ENCODE results near the gene ZNF19.

The ZNF19 gene

GRCh38 chr16:71479420-71479819 lies 9.7 kb downstream of the ZNF19 start:
- H3K36me3 ChIP-seq, result peaks cover 27 to 46% (median 33%) of the 10 kb centered on the region in 3 donors

GRCh38 chr16:71476457-71477124 lies 12.5 kb downstream of the ZNF19 start:
- TF ChIP-seq CTCF (IDR thresholded peaks at IDR 0.05), result no peak
- Histone ChIP-seq H3K4me1 (no peaks in the 10 kb centered on the region), H3K9me3 (no peaks in the 10 kb centered on the region), H3K36me3 (peaks cover 31 to 60% (median 36%) of the 10 kb centered on the region in 3 donors), H3K27ac (no peak overlapping the region), H3K27me3 (no peaks in the 10 kb centered on the region), H3K4me3 (no peak overlapping the region)
- DNase-seq, result no peak
- intact Hi-C loops (cut with DNase I; ENCODE audit: low total_unique reads), result no loop called here

More at GRCh38 chr16:71479420-71479819, 9.7 kb downstream of the ZNF19 start:
- no peaks in the 10 kb centered on the region for H3K27me3 ChIP-seq
- H3K9me3 ChIP-seq, result no peaks in the 10 kb centered on the region
- no peak overlapping the region for H3K4me3 ChIP-seq
- intact Hi-C loops (cut with DNase I; ENCODE audit: low total_unique reads), result no loop called here
- TF ChIP-seq CTCF (IDR thresholded peaks at IDR 0.05), result peak in 1 of 2 experiments; percentile 17
- no peak overlapping the region for H3K27ac ChIP-seq
- DNase-seq, result no peak
- peaks cover 0 to 10% (median 2%) of the 10 kb centered on the region in 4 donors for H3K4me1 ChIP-seq

DNA sequence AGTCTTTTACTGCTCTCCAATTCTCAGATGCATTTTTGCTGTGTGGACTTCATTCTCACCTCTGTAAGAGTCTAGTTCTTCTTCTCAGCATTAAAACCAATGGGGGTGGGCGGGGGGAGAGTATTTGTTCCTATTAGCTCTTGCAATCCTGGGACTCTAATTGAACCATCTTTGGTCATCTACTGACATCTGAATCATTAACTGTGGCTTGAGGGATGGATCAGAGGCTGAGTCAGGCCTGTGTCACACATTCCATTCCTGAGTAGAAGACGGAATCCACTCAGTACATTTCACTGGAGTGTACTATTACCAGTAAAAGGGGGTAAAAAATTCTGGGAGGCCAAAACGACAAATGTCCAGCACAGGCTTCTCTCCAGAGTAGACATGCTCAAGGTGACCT lies 14.3 kb downstream of the ZNF19 start:
- no peaks in the 10 kb centered on the region for H3K4me1 ChIP-seq
- no peak overlapping the region for H3K27ac ChIP-seq
- no peaks in the 10 kb centered on the region for H3K9me3 ChIP-seq
- H3K4me3 ChIP-seq, result no peak overlapping the region
- H3K27me3 ChIP-seq, result no peaks in the 10 kb centered on the region
- no peak for DNase-seq
- intact Hi-C loops (cut with DNase I; ENCODE audit: low total_unique reads), result no loop called here
- no peak for TF ChIP-seq CTCF (IDR thresholded peaks at IDR 0.05)
- H3K36me3 ChIP-seq, result peaks cover 31 to 75% (median 44%) of the 10 kb centered on the region in 3 donors

GRCh38 chr16:71473891-71474290 lies 15.2 kb downstream of the ZNF19 start:
- no peak overlapping the region for H3K4me3 ChIP-seq
- no peaks in the 10 kb centered on the region for H3K27me3 ChIP-seq
- intact Hi-C loops (cut with DNase I; ENCODE audit: low total_unique reads), result no loop called here
- no peak for DNase-seq
- no peak for TF ChIP-seq CTCF (IDR thresholded peaks at IDR 0.05)
- H3K4me1 ChIP-seq, result no peaks in the 10 kb centered on the region
- H3K27ac ChIP-seq, result no peak overlapping the region
- no peaks in the 10 kb centered on the region for H3K9me3 ChIP-seq
- peaks cover 30 to 78% (median 48%) of the 10 kb centered on the region in 3 donors for H3K36me3 ChIP-seq

DNA sequence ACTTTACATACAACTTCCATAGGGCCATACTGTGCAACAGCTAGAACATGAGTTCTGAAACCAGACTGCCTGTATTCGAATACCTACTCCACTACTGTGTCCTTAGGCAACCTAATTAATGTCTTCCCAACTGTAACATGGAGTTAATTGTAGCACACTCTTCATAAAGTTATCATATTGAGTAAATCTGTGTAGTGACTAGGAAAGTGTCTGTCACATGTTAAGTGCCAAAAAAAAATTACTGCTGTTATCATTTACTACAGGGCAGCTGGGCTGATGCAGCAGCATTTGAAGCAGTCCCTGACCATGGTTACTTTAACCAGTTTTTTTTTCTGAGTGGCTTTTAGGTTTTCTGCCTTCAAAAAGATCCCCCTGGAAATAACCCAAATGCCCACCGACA lies 16.2 kb downstream of the ZNF19 start:
- no peaks in the 10 kb centered on the region for H3K27me3 ChIP-seq
- no peaks in the 10 kb centered on the region for H3K9me3 ChIP-seq
- peaks cover 20 to 69% (median 42%) of the 10 kb centered on the region in 3 donors for H3K36me3 ChIP-seq
- no peaks in the 10 kb centered on the region for H3K4me1 ChIP-seq
- intact Hi-C loops (cut with DNase I; ENCODE audit: low total_unique reads), result no loop called here
- TF ChIP-seq CTCF (IDR thresholded peaks at IDR 0.05), result no peak
- no peak overlapping the region for H3K27ac ChIP-seq
- DNase-seq, result no peak
- no peak overlapping the region for H3K4me3 ChIP-seq

Measured in tibial artery (tissue), 4 donors.